ENCODE data around the gene ABLIM2. TPM values are rescaled to one million over a fixed set of nuclear protein-coding genes. Genes with fewer than 3 reads are reported as not detected.

Gene ABLIM2
- total RNA-seq, 1 donor from 2014 or later, result 3.6 TPM

DNA sequence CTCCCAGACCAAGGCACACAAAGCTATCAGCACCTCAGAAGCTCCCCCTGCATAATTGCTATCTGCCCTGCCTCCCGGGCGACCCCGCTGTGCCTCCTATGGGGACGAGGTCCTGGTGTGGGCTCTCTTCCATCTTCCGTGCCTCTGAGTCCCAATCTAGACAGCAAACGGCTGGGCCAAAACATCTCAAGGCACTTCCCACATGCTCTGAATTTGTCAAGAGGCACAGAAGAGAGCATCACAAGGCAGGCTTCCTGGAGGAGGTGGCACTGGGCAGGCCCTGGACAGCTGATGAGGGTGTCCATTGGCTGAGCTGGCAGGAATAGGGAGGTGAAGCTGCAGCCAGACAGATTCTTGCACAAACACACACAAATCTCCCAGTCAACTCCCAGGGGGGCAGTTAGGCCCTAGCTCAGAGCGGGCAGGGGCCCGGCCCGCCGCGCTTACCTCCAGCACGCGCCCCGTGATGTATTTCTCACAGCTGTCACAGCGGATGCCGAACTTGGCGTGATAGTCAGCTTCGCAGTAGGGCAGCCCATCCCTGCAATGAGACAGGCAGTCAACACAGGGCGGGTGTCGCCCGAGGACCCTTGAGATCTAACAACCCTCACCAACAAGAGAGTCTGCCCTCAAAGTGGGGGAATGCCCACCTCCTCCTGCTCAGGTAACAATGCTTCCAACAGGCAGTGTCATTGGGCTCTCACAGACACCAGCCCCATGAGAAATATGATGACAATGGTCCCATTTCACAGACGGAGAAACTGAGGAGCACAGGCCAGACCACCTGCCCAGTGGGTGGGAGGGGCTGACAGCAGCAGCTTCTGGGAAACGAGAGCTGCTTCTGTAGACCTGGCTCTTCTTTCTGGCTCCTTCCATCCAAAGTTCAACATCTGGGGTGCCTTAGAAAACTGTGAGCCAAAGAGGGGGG lies 81.2 kb downstream of the ABLIM2 start:
- no peak for ATAC-seq
- DNase-seq (ENCODE audit: low spot score), result no peak

- ATAC-seq (no peak), DNase-seq (ENCODE audit: low spot score) (no peak)
Measured at GRCh38 chr4:8076023-8076422, 82.6 kb downstream of the ABLIM2 start.

DNA sequence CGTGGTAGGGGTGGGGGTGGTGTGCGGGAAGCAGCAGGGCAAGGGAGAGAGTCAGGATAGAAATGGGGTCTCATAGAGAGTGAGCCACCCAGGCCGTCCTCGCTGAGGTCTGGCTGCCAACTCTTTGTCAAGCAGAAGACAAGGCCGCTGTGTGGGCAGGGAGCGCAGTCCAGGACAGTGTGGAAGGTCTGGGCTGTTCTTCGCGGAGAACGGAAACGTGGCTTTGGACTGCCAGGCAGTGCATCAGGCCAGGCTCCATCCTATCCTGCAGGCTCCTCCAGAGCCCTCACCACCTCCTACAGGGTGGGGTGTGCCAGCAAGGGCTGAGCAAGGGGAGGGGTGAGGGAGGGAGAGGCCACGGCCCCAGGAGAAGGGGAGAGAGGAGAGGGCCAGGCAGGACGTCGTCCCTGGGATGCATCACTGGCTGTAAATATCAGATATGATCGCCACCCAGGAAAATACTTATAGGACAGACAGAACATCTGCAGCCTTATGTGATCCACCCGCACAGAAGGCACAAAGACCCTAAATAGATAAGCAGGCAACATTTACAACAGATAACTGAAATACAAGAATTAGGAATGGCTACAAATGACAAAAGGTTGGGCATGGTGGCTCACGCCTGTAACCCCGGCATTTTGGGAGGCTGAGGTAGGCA lies 85.3 kb downstream of the ABLIM2 start:
- ATAC-seq (no peak), DNase-seq (ENCODE audit: low spot score) (no peak)

GRCh38 chr4:8072235-8072968 lies 86.2 kb downstream of the ABLIM2 start:
- ATAC-seq, result no peak
- no peak for DNase-seq (ENCODE audit: low spot score)

DNA sequence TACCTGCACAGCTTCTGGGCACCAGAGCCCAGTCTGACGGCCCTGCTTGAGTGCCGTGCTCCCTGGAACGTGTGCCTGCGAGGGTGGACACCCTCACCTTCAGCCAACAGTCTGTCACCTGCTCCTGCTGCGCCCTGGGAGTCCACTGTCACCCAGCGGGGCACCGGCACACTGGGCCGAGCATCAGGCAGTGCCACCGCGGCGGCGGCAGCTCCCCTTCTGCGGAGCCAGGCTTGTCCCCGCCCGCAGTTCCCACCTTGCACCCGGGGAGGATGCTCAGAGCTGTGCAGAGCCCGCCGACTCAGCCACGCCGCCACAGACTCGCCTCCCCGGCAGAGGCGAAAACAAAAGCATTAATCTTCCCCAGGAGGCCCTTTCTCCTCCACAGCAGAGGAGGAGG lies 86.8 kb downstream of the ABLIM2 start:
- ATAC-seq, result no peak
- DNase-seq (ENCODE audit: low spot score), result no peak

GRCh38 chr4:8070736-8071718 lies 87.6 kb downstream of the ABLIM2 start:
- ATAC-seq, result no peak

DNA sequence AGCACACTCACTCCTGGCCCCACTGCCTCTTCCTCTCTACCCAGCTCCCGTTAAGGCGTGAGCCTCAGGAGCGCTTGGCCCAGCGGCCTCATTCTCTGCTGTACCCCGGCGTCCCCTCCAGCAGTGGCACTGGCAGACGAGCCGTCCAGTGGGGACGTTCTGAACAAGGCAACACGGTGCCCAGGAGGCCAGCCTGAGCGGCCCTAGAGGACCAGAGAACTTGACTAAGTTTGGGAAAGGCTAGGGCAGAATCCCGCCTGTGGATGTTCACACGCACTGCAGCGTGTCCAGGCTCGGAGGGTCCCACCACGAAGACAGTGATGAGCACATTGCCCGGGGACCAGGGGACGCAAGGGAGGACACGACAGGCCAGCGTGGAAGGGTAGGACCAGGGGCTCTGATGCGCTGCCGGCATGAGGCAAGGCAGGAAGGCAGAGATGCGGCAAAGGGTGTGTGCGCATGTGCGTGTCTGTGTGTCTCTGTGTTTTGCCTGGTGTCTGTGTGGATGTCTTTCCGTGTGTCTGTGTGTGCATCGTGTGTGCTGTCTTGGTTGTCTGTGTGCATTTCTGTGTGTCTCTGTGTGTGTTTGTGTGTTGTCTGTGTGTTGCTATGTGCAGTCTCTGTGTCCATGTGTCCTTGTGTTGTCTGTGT lies 89.4 kb downstream of the ABLIM2 start:
- DNase-seq (ENCODE audit: low spot score) (no peak), ATAC-seq (no peak)

More at GRCh38 chr4:8070736-8071718, 87.6 kb downstream of the ABLIM2 start:
- no peak for DNase-seq (ENCODE audit: low spot score)

- DNase-seq (ENCODE audit: low spot score) (no peak), ATAC-seq (no peak)
Measured at GRCh38 chr4:8067945-8068896, 90.4 kb downstream of the ABLIM2 start.

GRCh38 chr4:8067274-8067936 lies 91.2 kb downstream of the ABLIM2 start:
- DNase-seq (ENCODE audit: low spot score), result no peak

DNA sequence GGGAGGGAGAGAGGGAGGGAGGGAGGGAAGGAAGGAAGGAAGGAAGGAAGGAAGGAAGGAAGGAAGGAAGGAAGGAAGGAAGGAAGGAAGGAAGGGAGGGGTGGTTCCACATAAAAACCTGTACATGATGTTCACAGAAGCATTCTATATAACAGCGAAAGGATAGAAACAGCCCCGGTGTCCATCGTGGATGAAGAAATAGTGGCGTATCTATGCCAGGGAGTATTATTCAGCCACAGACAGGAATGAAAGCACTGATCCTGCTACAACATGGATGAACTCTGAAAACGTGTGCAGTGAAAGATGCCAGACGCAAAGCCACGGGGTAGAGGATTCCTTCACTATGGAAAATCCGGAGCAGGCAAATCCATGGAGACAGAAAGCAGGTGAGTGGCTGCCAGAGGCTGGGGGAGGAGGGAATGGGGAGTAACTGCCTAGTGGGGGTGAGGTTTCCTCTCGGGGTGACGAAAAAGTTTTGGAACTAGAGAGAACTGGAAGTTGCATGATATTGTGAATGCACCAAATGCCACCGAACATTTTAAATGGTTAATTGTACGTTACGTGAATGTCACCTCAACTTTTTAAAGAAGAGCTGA lies 92.2 kb downstream of the ABLIM2 start:
- DNase-seq (ENCODE audit: low spot score) (no peak), ATAC-seq (no peak)

More at GRCh38 chr4:8067274-8067936, 91.2 kb downstream of the ABLIM2 start:
- no peak for ATAC-seq

DNA sequence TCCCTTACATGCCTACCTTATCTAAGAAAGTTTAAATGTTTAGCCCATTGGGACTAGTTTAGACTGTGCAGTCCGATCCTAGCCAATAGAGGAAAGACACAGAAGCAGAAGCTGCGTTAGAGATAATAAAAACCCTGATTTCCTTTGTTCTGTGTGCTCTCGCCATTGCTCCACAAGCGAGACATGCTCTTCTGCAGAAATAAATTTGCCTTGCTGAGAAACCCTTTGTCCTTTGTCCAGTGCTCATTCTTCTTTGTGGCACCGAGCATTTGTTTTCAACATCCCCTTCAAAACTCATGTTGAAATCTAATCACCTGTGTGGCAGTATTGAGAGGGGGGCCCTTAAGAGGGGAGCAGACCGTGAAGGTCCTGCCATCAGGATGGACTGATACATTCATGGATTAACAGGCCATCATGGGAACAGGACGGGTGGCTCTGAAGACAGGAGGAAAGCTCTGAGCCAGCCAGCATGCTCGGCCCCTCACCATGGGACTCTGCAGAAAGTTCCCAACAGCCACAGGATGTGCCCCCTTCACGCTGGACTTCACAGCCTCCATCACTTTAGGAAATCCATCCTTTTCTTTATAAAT lies 94.5 kb downstream of the ABLIM2 start:
- ATAC-seq (no peak), DNase-seq (ENCODE audit: low spot score) (no peak)

DNA sequence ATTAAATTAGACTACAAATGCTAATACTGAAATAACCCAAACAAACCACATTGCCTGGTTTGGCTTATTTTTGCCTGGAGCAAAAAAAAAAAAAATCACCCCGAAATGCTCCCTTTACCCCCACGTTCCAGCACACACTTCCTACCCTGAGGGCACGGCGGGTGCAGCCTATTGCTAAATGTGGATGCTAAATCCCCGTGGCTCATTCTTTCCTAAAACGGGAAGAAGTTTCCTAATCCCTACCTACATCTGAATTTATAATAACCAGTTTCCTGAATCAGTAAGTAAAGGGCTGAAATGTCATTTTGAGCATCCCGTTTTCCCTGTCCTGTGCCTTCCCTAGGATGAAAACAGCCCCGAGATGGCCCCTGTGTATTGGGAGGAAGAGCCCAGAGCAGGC lies 97.0 kb downstream of the ABLIM2 start:
- DNase-seq (ENCODE audit: low spot score), result no peak
- ATAC-seq, result no peak

DNA sequence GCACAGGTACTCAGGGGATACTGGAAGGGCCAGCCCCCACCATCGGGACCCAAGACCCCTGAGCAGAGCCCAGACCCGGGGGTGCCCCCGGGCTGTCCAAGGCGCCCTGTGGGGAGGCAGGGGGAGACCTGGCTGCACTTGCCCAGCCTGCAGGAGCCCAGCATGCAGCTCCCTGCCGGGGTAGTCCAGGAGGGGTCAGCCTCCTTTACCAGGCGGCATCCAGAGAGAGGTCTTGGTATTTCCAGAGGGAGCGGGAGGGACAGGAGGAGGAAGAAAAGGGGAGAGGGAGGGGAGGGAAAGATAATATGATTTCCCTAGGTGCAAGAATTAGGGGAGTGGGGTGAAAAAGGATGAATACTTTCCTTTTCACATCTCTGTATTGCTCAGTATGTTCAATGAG lies 97.5 kb downstream of the ABLIM2 start:
- DNase-seq (ENCODE audit: low spot score) (no peak), ATAC-seq (no peak)

DNA sequence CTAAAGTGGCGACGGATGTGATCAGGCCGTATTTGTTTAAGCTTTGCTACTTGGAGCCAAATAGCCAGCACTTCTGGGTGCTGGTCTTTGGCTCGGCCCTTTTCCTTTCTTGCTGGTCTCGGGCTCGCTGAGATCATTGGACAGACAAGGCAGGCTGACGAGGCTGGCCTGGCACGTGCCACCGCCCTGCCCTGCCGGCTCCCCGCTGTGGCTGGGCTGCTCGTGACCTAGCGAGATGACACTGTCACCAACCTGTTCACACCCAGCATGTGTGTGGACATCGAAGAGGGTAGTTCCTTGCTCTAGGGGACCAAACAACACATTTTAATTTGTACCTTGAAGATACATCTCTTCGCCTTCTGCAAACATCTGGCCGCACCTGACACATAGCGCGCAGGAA lies 98.0 kb downstream of the ABLIM2 start:
- DNase-seq (ENCODE audit: low spot score), result no peak
- no peak for ATAC-seq

- DNase-seq (ENCODE audit: low spot score), result no peak
- no peak for ATAC-seq
Measured at GRCh38 chr4:8058031-8058479, 100.6 kb downstream of the ABLIM2 start.

DNA sequence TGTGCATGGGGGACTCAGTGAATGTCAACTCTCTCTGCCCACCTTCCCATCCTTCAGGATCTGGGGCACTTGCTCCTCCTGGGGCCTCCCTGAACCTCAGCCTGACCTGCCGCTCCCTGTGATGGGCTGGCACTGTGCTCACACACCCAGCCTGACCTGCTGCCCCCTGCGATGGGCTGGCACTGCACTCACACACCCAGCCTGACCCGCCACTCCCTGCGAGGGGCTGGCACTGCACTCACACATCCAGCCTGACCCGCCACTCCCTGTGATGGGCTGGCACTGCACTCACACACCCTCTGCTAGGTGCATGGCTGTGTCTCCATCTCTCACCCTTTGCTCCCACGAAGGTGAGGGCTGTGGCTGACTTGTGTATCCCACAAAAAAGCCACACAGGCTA lies 103.4 kb downstream of the ABLIM2 start:
- ATAC-seq (no peak), DNase-seq (ENCODE audit: low spot score) (no peak)
